Hematopoietic multipotent progenitor cell (in vitro differentiated cells): ENCODE data around the gene NEK6. TPM values are rescaled to one million over a fixed set of nuclear protein-coding genes. Genes with fewer than 3 reads are reported as not detected.
A peak's percentile ranks its signal among the peaks of the same experiment; 100 is the strongest.

Experiments used
- DNase-seq, 3 donors: peaks; one replicate each; pipeline ENCODE4 v3.0.0-alpha.2; 2011 to 2015; ENCODE audit warnings: low read depth in 2 of 3, low spot score in 2 of 3
- total RNA-seq: library from RNA; depleted of rRNA; stranded (reverse); fragments of >200 nt; gene quantifications from one replicate; pipeline ENCODE4 v1.2.3, GENCODE V29; 2012

Gene NEK6
- total RNA-seq: 22.6 TPM

GRCh38 chr9:124257844-124258606 is at the start of gene NEK6:
Gene NEK6, plus strand, starts transcription at chr9:124257949. Its CDS starts 44,016 bp downstream, at chr9:124301965.
- DNase-seq: no peak

- peak in 1 of 3 donors; percentile 70 for DNase-seq
Observed at GRCh38 chr9:124208571-124208970, 49.2 kb upstream of the NEK6 start.

- no peak for DNase-seq
Observed at GRCh38 chr9:124209279-124209678, 48.5 kb upstream of the NEK6 start.

- DNase-seq: no peak
Observed at GRCh38 chr9:124209774-124210173, 48.0 kb upstream of the NEK6 start.

GRCh38 chr9:124210697-124211096 is 47.1 kb upstream of the NEK6 start:
- DNase-seq: no peak

- DNase-seq: no peak
Observed at GRCh38 chr9:124212381-124213050, 45.2 kb upstream of the NEK6 start.

GRCh38 chr9:124213396-124213795 is 44.4 kb upstream of the NEK6 start:
- DNase-seq: no peak

GRCh38 chr9:124214116-124214515 is 43.6 kb upstream of the NEK6 start:
- no peak for DNase-seq

- DNase-seq: no peak
Observed at GRCh38 chr9:124214596-124215367, 43.0 kb upstream of the NEK6 start.

GRCh38 chr9:124215368-124215910 is 42.3 kb upstream of the NEK6 start:
- no peak for DNase-seq

- no peak for DNase-seq
Observed at GRCh38 chr9:124215956-124216355, 41.8 kb upstream of the NEK6 start.

- DNase-seq: peak in 2 of 3 donors; percentile 71 to 86
Observed at GRCh38 chr9:124216474-124217176, 41.1 kb upstream of the NEK6 start.

GRCh38 chr9:124217836-124218437 is 39.8 kb upstream of the NEK6 start:
- DNase-seq: no peak

GRCh38 chr9:124218438-124218982 is 39.2 kb upstream of the NEK6 start:
- DNase-seq: peak in 2 of 3 donors; percentile 83 to 86

GRCh38 chr9:124218987-124219461 is 38.7 kb upstream of the NEK6 start:
- no peak for DNase-seq

- no peak for DNase-seq
Observed at GRCh38 chr9:124220946-124221451, 36.8 kb upstream of the NEK6 start.

- no peak for DNase-seq
Observed at GRCh38 chr9:124221676-124222075, 36.1 kb upstream of the NEK6 start.

- no peak for DNase-seq
Observed at GRCh38 chr9:124222109-124222508, 35.6 kb upstream of the NEK6 start.

GRCh38 chr9:124222918-124223720 is 34.6 kb upstream of the NEK6 start:
- DNase-seq: peak in 2 of 3 donors; percentile 63 to 77
